Adrenal gland (tissue), 12 donors: Measurements from ENCODE around the gene TOGARAM2. TPM values are rescaled to one million over a fixed set of nuclear protein-coding genes. Genes with fewer than 3 reads are reported as not detected.

Experiments
- DNase-seq, 7 donors: peaks; one replicate each; pipeline ENCODE4 v3.0.0-alpha.2; 2019 to 2020
- H3K27ac ChIP-seq, 5 donors: fragments of 200-600 bp; sonication (generic) in 4 of 5; 1 replicate in 3 of 5; 2 replicates in 2 of 5; pipeline versions ENCODE4 v1.5.1 to v1.8.0; 2016 to 2020; ENCODE audit warnings: mild to moderate bottlenecking in 1 of 5
- H3K27me3 ChIP-seq: fragments of 200-600 bp; 2 replicates; pipeline ENCODE4 v1.8.0; 2021
- H3K36me3 ChIP-seq, 2 donors: fragments of 200-600 bp; replicated peaks in 1 of 2; 1 replicate in 1 of 2; 2 replicates in 1 of 2; pipeline versions ENCODE4 v1.5.1 to v1.8.0; 2018 to 2022
- H3K4me1 ChIP-seq, 2 donors: fragments of 200-600 bp; replicated peaks in 1 of 2; 1 replicate in 1 of 2; 2 replicates in 1 of 2; pipeline versions ENCODE4 v1.5.1 to v1.8.0; 2018 to 2021
- H3K4me3 ChIP-seq, 4 donors: fragments of 200-600 bp; sonication (generic) in 3 of 4; one replicate each; pipeline ENCODE4 v1.5.1; 2016 to 2018
- H3K9me3 ChIP-seq, 3 donors: fragments of 200-600 bp; sonication (generic) in 1 of 3; replicated peaks in 1 of 3; 1 replicate in 2 of 3; 2 replicates in 1 of 3; pipeline versions ENCODE4 v1.5.1 to v1.8.0; 2016 to 2021
- CTCF ChIP-seq, 6 experiments: fragments of 450-650 bp in 4 of 6; fragments of 200-600 bp in 2 of 6; sonication (generic) in 1 of 6; IDR thresholded peaks; 1 replicate in 5 of 6; 2 replicates in 1 of 6; pipeline versions ENCODE4 v1.5.1 to v1.8.0; 2016 to 2021; ENCODE audit warnings: antibody characterized with exemption in 6 of 6, mild to moderate bottlenecking in 2 of 6, moderate library complexity in 1 of 6
- POLR2A ChIP-seq, 2 donors: fragments of 450-650 bp; IDR thresholded peaks; one replicate each; pipeline ENCODE4 v1.6.1; 2017; ENCODE audit warnings: antibody characterized with exemption in 2 of 2, mild to moderate bottlenecking in 2 of 2, moderate library complexity in 1 of 2
- WGBS, 4 donors: extraction: QIAGEN DNeasy Blood & Tissue Kit in 2 of 4; methylation state at CpG; one replicate each; pipeline versions ENCODE4 v1.1.5 to v1.1.7; 2013 to 2017; 5-methylcytosine and 5-hydroxymethylcytosine counted together
- intact Hi-C, 2 donors: fragments of 100-400 bp; cut with DNase I; formaldehyde crosslinking; loops; one replicate each; pipeline versions ENCODE4 v1.14.1 to v1.15.0; 2022 to 2023
- polyA plus RNA-seq, 3 donors: library from polyadenylated mRNA; stranded (reverse); fragments of 200-250 nt in 2 of 3; fragments of 350-450 nt in 1 of 3; fragmentation: Illumina TruSeq in 1 of 3; extraction: RNeasy Lipid Tissue Mini Kit (QIAGEN cat#74804) in 1 of 3; gene quantifications; one replicate each; pipeline ENCODE4 v1.2.3, GENCODE V29; 2013 to 2014
- total RNA-seq, 9 donors: library from RNA; depleted of rRNA in 4 of 9; stranded (reverse); fragments of >200 nt in 4 of 9; fragments of 120-200 nt in 1 of 9; fragmentation: NEBNext Ultra II Directional in 1 of 9; extraction: Animal tissue kit (Norgen Biotek cat#: 25700) in 1 of 9; gene quantifications; one replicate each; pipeline versions ENCODE4 v1.1.0 to v1.2.4, GENCODE V29; 2013 to 2023
- donor health status: healthy with polysubstance abuse.
- donor health status: Bipolar disorder and iron deficiency.
- donor health status: DM: yes; HTN: yes; CAD: no.
- donor health status: DM: no; HTN: no; CAD: no.
- donor health status: DM: no; HTN: no; CAD: no.
- donor health status: DM: yes; HTN: yes; CAD: no.

TOGARAM2 gene
- total and polyA plus RNA-seq, 12 donors: under 0.01 to 26.4 (median 1.1) TPM

GRCh38 chr2:28951910-28952835 lies 28.9 kb upstream of the TOGARAM2 start:
- H3K9me3 ChIP-seq: peaks cover 0 to 5% (median 0%) of the 10 kb centered on the region in 3 donors
- intact Hi-C loops: loop anchor here in 1 of 2 donors (10.0 kb wide), 1 partner anchor 353 kb away; no protein-coding TSS in a partner anchor
- no peak overlapping the region for H3K4me3 ChIP-seq
- H3K36me3 ChIP-seq: no peaks in the 10 kb centered on the region
- TF ChIP-seq POLR2A (IDR thresholded peaks at IDR 0.05): no peak
- no peak for TF ChIP-seq CTCF (IDR thresholded peaks at IDR 0.05)
- peaks cover 0 to 17% of the 10 kb centered on the region in 2 donors for H3K4me1 ChIP-seq
- H3K27me3 ChIP-seq: no peaks in the 10 kb centered on the region
- WGBS, 4 donors: 50 to 66% (median 62%) methylated on average over 13 of the region's 13 CpGs
- peak overlapping the region in 3 of 5 donors; percentile 5 to 83 (median 64) for H3K27ac ChIP-seq
- peak in 3 of 7 donors; percentile 13 to 62 (median 37) for DNase-seq

GRCh38 chr2:28952836-28953211 lies 28.3 kb upstream of the TOGARAM2 start:
- intact Hi-C loops: loop anchor here in 1 of 2 donors (10.0 kb wide), 1 partner anchor 352 kb away; no protein-coding TSS in a partner anchor
- WGBS, 4 donors: 48 to 64% (median 59%) methylated on average over 6 of the region's 6 CpGs
- Histone ChIP-seq H3K36me3 (no peaks in the 10 kb centered on the region), H3K4me1 (peaks cover 0 to 17% of the 10 kb centered on the region in 2 donors), H3K9me3 (peaks cover 0 to 5% (median 0%) of the 10 kb centered on the region in 3 donors), H3K27me3 (no peaks in the 10 kb centered on the region), H3K27ac (peak overlapping the region in 2 of 5 donors; percentile 47 to 83), H3K4me3 (no peak overlapping the region)
- DNase-seq: no peak
- TF ChIP-seq CTCF (IDR thresholded peaks at IDR 0.05): no peak

GRCh38 chr2:28955467-28955866 lies 25.6 kb upstream of the TOGARAM2 start:
- intact Hi-C loops: loop anchor here (5.0 to 10.0 kb wide), 3 partner anchors 242 to 1117 kb away; no protein-coding TSS in a partner anchor
- Histone ChIP-seq H3K27me3 (no peaks in the 10 kb centered on the region), H3K36me3 (no peaks in the 10 kb centered on the region), H3K27ac (no peak overlapping the region), H3K9me3 (no peaks in the 10 kb centered on the region), H3K4me1 (peaks cover 0 to 17% of the 10 kb centered on the region in 2 donors), H3K4me3 (no peak overlapping the region)
- WGBS, 4 donors: 37 to 53% (median 48%) methylated on average over 5 of the region's 5 CpGs
- no peak for DNase-seq
- TF ChIP-seq CTCF (IDR thresholded peaks at IDR 0.05) (no peak), POLR2A (IDR thresholded peaks at IDR 0.05) (no peak)

GRCh38 chr2:28956415-28956826 lies 24.7 kb upstream of the TOGARAM2 start:
- no peaks in the 10 kb centered on the region for H3K9me3 ChIP-seq
- H3K36me3 ChIP-seq: no peaks in the 10 kb centered on the region
- peak in 3 of 7 donors; percentile 21 to 67 (median 40) for DNase-seq
- H3K27me3 ChIP-seq: no peaks in the 10 kb centered on the region
- 9 to 27% (median 15%) methylated on average over 11 of the region's 11 CpGs for WGBS, 4 donors
- TF ChIP-seq CTCF (IDR thresholded peaks at IDR 0.05) (peak in 3 of 6 experiments; percentile 5 to 41 (median 6)), POLR2A (IDR thresholded peaks at IDR 0.05) (no peak)
- peaks cover 0 to 12% of the 10 kb centered on the region in 2 donors for H3K4me1 ChIP-seq
- intact Hi-C loops: loop anchor here (2.0 to 10.0 kb wide), 4 partner anchors 240 to 1116 kb away; no protein-coding TSS in a partner anchor
- H3K27ac ChIP-seq: no peak overlapping the region
- no peak overlapping the region for H3K4me3 ChIP-seq
